H1 (cell line): ENCODE data around the gene SPOCK2. TPM values are rescaled to one million over a fixed set of nuclear protein-coding genes. Genes with fewer than 3 reads are reported as not detected.

Experiments used
- CTCF ChIA-PET: fragments of 300-600 bp; sonication (Branson Sonifier 250); formaldehyde crosslinking; loops from one replicate; lab custom pipeline; 2021; ENCODE audit not compliant: partially characterized antibody; lab: Charles Lee
- POLR2A ChIA-PET: fragments of 300-600 bp; sonication (Branson Sonifier 250); formaldehyde crosslinking; loops from one replicate; lab custom pipeline; 2021; ENCODE audit warnings: inconsistent platforms; ENCODE audit not compliant: partially characterized antibody; lab: Charles Lee
- DNase-seq, 2 experiments: peaks; one replicate each; pipeline versions ENCODE4 v3.0.0 to v3.0.0-alpha.2; 2010 to 2022; ENCODE audit warnings: low spot score in 2 of 2, low read depth in 1 of 2, mixed read lengths in 1 of 2
- FAIRE-seq: peaks from 2 replicates; lab custom pipeline; 2011; peaks lifted over from hg19 to GRCh38; lab: Jason Lieb, UNC
- H2AFZ ChIP-seq: 2 replicates; pipeline ENCODE4 v1.8.1; 2012; ENCODE audit warnings: low read length, inconsistent platforms
- H2AK5ac ChIP-seq: 2 replicates; pipeline ENCODE4 v1.6.1; 2013; ENCODE audit warnings: low read depth, low read length
- H2BK120ac ChIP-seq: replicated peaks from 2 replicates; pipeline ENCODE3; 2013; ENCODE audit warnings: low read depth, low read length, inconsistent platforms
- H2BK12ac ChIP-seq: 2 replicates; pipeline ENCODE4 v1.6.1; 2013; ENCODE audit warnings: low read depth, low read length
- H2BK15ac ChIP-seq: 2 replicates; pipeline ENCODE4 v1.6.1; 2013; ENCODE audit warnings: low read length
- H2BK20ac ChIP-seq: 2 replicates; pipeline ENCODE4 v1.6.1; 2013; ENCODE audit warnings: low read length
- H2BK5ac ChIP-seq: 2 replicates; pipeline ENCODE4 v1.6.1; 2013; ENCODE audit warnings: low read depth, low read length
- H3K14ac ChIP-seq: 2 replicates; pipeline ENCODE4 v1.6.1; 2013; ENCODE audit warnings: inconsistent platforms; ENCODE audit not compliant: insufficient read length
- H3K18ac ChIP-seq: 2 replicates; pipeline ENCODE4 v1.6.1; 2013; ENCODE audit warnings: low read length; ENCODE audit errors: extremely low read depth
- H3K23ac ChIP-seq: 2 replicates; pipeline ENCODE4 v1.6.1; 2013; ENCODE audit warnings: inconsistent platforms; ENCODE audit not compliant: insufficient read length
- H3K23me2 ChIP-seq: 2 replicates; pipeline ENCODE4 v1.6.1; 2013; ENCODE audit warnings: low read depth, low read length
- H3K27ac ChIP-seq: 2 replicates; pipeline ENCODE4 v1.6.1; 2011; ENCODE audit warnings: low read depth, low read length, inconsistent platforms
- H3K27me3 ChIP-seq, 4 experiments: replicated peaks in 1 of 4; 1 replicate in 1 of 4; 2 replicates in 3 of 4; pipeline versions ENCODE4 v1.6.1 to v1.8.1; 2011 to 2013; ENCODE audit warnings: low read length in 3 of 4, mild to moderate bottlenecking in 3 of 4, inconsistent platforms in 2 of 4, mixed read lengths in 2 of 4, moderate library complexity in 1 of 4; ENCODE audit not compliant: control insufficient read depth in 3 of 4, insufficient read depth in 3 of 4; ENCODE audit errors: extremely low read depth in 1 of 4
- H3K36me3 ChIP-seq, 4 experiments: 2 replicates each; pipeline versions ENCODE4 v1.6.1 to v1.8.1; 2011 to 2013; ENCODE audit warnings: mild to moderate bottlenecking in 4 of 4, low read length in 3 of 4, moderate library complexity in 2 of 4, control low read depth in 1 of 4, inconsistent platforms in 1 of 4; ENCODE audit not compliant: insufficient read depth in 4 of 4, control insufficient read depth in 2 of 4
- H3K4ac ChIP-seq: replicated peaks from 2 replicates; pipeline ENCODE3; 2013; ENCODE audit warnings: low read length, low read depth, mixed read lengths, inconsistent platforms; ENCODE audit not compliant: insufficient read length
- H3K4me1 ChIP-seq, 4 experiments: replicated peaks in 1 of 4; 1 replicate in 1 of 4; 2 replicates in 3 of 4; pipeline versions ENCODE4 v1.6.1 to v1.8.1; 2011 to 2013; ENCODE audit warnings: low read length in 3 of 4, inconsistent platforms in 2 of 4, mixed read lengths in 1 of 4; ENCODE audit not compliant: insufficient read depth in 4 of 4, control insufficient read depth in 3 of 4
- H3K4me2 ChIP-seq, 2 experiments: 2 replicates each; pipeline versions ENCODE4 v1.6.1 to v1.8.1; 2011 to 2013; ENCODE audit warnings: low read depth in 2 of 2, low read length in 2 of 2, control low read depth in 1 of 2, inconsistent platforms in 1 of 2, mild to moderate bottlenecking in 1 of 2; ENCODE audit not compliant: insufficient read depth in 1 of 2
- H3K4me3 ChIP-seq, 4 experiments: fragments of 200-600, 300-600 bp in 1 of 4; sonication (generic), shearing (Covaris generic), sonication (Bioruptor Twin) in 1 of 4; 2 replicates each; pipeline versions ENCODE4 v1.5.1 to v1.8.1; 2011 to 2016; ENCODE audit warnings: low read length in 4 of 4, low read depth in 3 of 4, control low read depth in 2 of 4, inconsistent platforms in 2 of 4, mild to moderate bottlenecking in 2 of 4, mixed read lengths in 1 of 4, moderate library complexity in 1 of 4; ENCODE audit not compliant: insufficient read depth in 2 of 4; ENCODE audit errors: extremely low read depth in 1 of 4
- H3K56ac ChIP-seq: replicated peaks from 2 replicates; pipeline ENCODE3; 2013; ENCODE audit warnings: low read depth, mild to moderate bottlenecking, mixed read lengths, low read length, inconsistent platforms; ENCODE audit not compliant: insufficient read length
- H3K79me1 ChIP-seq: 2 replicates; pipeline ENCODE4 v1.6.1; 2013; ENCODE audit warnings: low read depth, low read length, control low read depth
- H3K79me2 ChIP-seq, 2 experiments: 2 replicates each; pipeline versions ENCODE4 v1.6.1 to v1.8.1; 2012 to 2013; ENCODE audit warnings: low read length in 2 of 2, mild to moderate bottlenecking in 2 of 2, inconsistent platforms in 1 of 2; ENCODE audit not compliant: insufficient read depth in 2 of 2, control insufficient read depth in 1 of 2
- H3K9ac ChIP-seq, 4 experiments: replicated peaks in 1 of 4; 1 replicate in 1 of 4; 2 replicates in 3 of 4; pipeline versions ENCODE4 v1.6.1 to v1.8.1; 2011 to 2013; ENCODE audit warnings: low read depth in 3 of 4, low read length in 3 of 4, control low read depth in 2 of 4, mild to moderate bottlenecking in 2 of 4, moderate library complexity in 2 of 4, inconsistent platforms in 1 of 4; ENCODE audit errors: extremely low read depth in 1 of 4
- H3K9me3 ChIP-seq, 2 experiments: 2 replicates each; pipeline versions ENCODE4 v1.6.1 to v1.8.1; 2012 to 2013; ENCODE audit warnings: mild to moderate bottlenecking in 2 of 2, moderate library complexity in 2 of 2, control low read depth in 1 of 2, inconsistent platforms in 1 of 2, low read depth in 1 of 2, low read length in 1 of 2, mixed read lengths in 1 of 2; ENCODE audit not compliant: insufficient read depth in 2 of 2
- H4K20me1 ChIP-seq, 2 experiments: replicated peaks in 1 of 2; 2 replicates each; pipeline versions ENCODE3 to v1.8.1; 2011 to 2013; ENCODE audit warnings: inconsistent platforms in 2 of 2, low read length in 2 of 2, mild to moderate bottlenecking in 1 of 2; ENCODE audit not compliant: insufficient read depth in 2 of 2, control insufficient read depth in 1 of 2
- H4K5ac ChIP-seq: 2 replicates; pipeline ENCODE4 v1.6.1; 2013; ENCODE audit warnings: low read length, low read depth, mixed read lengths, inconsistent platforms; ENCODE audit not compliant: insufficient read length
- H4K8ac ChIP-seq: 2 replicates; pipeline ENCODE4 v1.8.0; 2013; ENCODE audit warnings: mild to moderate bottlenecking, moderate library complexity, low read length, inconsistent platforms; ENCODE audit not compliant: insufficient read depth; ENCODE audit errors: extremely low read depth
- H4K91ac ChIP-seq: replicated peaks from 2 replicates; pipeline ENCODE3; 2013; ENCODE audit warnings: low read length, mixed read lengths, inconsistent platforms; ENCODE audit not compliant: insufficient read length
- ASH2L ChIP-seq: fragments of 200-600, 300-600 bp; sonication (generic); IDR thresholded peaks from one replicate; pipeline ENCODE4 v1.7.1; 2017; ENCODE audit warnings: low read length
- SRF ChIP-seq: IDR thresholded peaks from 2 replicates; pipeline ENCODE4 v1.6.1; 2011; ENCODE audit warnings: mild to moderate bottlenecking, low read depth, low read length, moderate library complexity
- WGBS, 2 experiments: shearing (Covaris generic) in 1 of 2; methylation state at CpG; one replicate each; pipeline versions ENCODE4 v1.1.6 to v1.1.7; 2013 to 2015; ENCODE audit warnings: low lambda C conversion rate in 2 of 2, mixed read lengths in 2 of 2, inconsistent platforms in 1 of 2, low coverage in 1 of 2, missing lambda C conversion rate in 1 of 2; ENCODE audit not compliant: insufficient replicate concordance in 2 of 2, insufficient coverage in 1 of 2, insufficient read length in 1 of 2; ENCODE audit errors: extremely low coverage in 1 of 2, missing lambda C conversion rate in 1 of 2; 5-methylcytosine and 5-hydroxymethylcytosine counted together
- polyA plus RNA-seq, 7 experiments: library from polyadenylated mRNA; depleted of rRNA in 3 of 7; stranded (reverse) in 5 of 7; unstranded in 2 of 7; fragments of >200 nt in 5 of 7; fragments of 200-250 nt in 2 of 7; gene quantifications; 1 replicate in 5 of 7; 2 replicates in 1 of 7; 4 replicates in 1 of 7; pipeline versions ENCODE4 v1.2.1 to v1.2.3, GENCODE V29; 2011 to 2013; ENCODE audit warnings: missing spikeins in 2 of 7, mixed read lengths in 2 of 7
- total RNA-seq: library from RNA; stranded (reverse); fragmentation: NEBNext Ultra II Directional; extraction: Animal tissue kit (Norgen Biotek cat#: 25700); gene quantifications from 2 replicates; pipeline ENCODE4 v1.2.1, GENCODE V29; 2021

Gene SPOCK2
- total and polyA plus RNA-seq, 2 of the 8 experiments (the other 6 are each of a cell fraction or from before 2014, with no cell fraction given), result 1.5 to 1.9 TPM

DNA sequence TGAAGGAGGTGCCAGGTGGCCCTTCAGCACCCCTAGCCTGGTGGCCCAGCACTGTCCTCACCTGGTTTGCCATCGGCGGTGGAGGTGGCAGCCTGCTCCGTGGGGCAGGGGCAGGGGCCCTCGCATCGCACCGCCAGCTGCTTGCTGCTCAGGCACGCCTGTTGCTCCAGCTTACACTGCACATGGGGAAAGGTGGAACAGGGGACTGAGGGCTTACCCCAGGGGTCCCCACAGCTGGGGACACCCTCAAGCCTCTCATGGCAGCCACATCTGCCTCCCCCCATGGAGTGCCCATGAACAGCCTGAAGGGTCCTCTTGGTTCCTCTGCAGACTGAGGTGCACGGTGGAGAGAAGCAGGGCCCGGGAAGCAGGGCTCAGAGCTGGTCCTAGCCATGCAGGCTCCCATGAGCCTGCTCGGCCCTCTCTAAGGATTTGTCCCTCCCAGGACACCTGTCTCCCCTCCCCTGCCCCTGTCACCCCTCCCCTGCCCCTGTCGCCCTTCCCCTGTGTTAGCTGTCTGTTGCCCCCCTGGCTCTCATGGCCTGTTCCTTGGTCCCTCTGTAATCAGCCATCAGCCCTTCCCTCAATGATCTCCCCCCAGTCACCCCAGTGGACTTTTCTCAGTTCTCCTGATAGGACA is 20.1 kb downstream of the SPOCK2 start:
- no peak overlapping the region for H2AK5ac ChIP-seq
- H3K23ac ChIP-seq, result no peak overlapping the region
- no peaks in the 10 kb centered on the region for H4K20me1 ChIP-seq
- no peak overlapping the region for H3K4me2 ChIP-seq
- POLR2A ChIA-PET, result interaction anchor here (0.7 to 0.9 kb wide), 3 partner anchors 9 to 286 kb away, joined by 3 to 4 read pairs (median 3); partner anchors contain the start of gene DNAJB12
- TF ChIP-seq SRF (no peak), ASH2L (no peak)
- no peak overlapping the region for H2BK5ac ChIP-seq
- H4K5ac ChIP-seq, result no peak overlapping the region
- no peak overlapping the region for H2BK15ac ChIP-seq
- H3K79me2 ChIP-seq, result no peaks in the 10 kb centered on the region
- 89% methylated on average over 10 of the region's 11 CpGs; no CpG with 5 or more reads in 1 of the 2 experiments for WGBS, 2 experiments
- H3K79me1 ChIP-seq, result no peaks in the 10 kb centered on the region
- no peak overlapping the region for H4K91ac ChIP-seq
- H2BK12ac ChIP-seq, result no peak overlapping the region
- H3K14ac ChIP-seq, result no peak overlapping the region
- H3K4me1 ChIP-seq, result peaks cover 0 to 3% (median 0%) of the 10 kb centered on the region in 4 experiments; a peak in 2 of 7 replicates
- no peak for DNase-seq
- H3K4ac ChIP-seq, result no peak overlapping the region
- no peaks in the 10 kb centered on the region for H3K23me2 ChIP-seq
- CTCF ChIA-PET, result interaction anchor here (0.6 to 10.2 kb wide), 16 partner anchors 8 to 270 kb away, joined by 3 to 100 read pairs (median 4); no protein-coding TSS in a partner anchor
- H3K18ac ChIP-seq, result no peak overlapping the region
- no peaks in the 10 kb centered on the region for H3K27me3 ChIP-seq
- no peak overlapping the region for H3K4me3 ChIP-seq
- no peak for FAIRE-seq
- H3K36me3 ChIP-seq, result no peaks in the 10 kb centered on the region
- no peak overlapping the region for H4K8ac ChIP-seq
- no peak overlapping the region for H3K27ac ChIP-seq
- no peak overlapping the region for H2AFZ ChIP-seq
- no peak overlapping the region for H3K56ac ChIP-seq
- H3K9me3 ChIP-seq, result no peaks in the 10 kb centered on the region
- H2BK120ac ChIP-seq, result no peak overlapping the region
- no peak overlapping the region for H3K9ac ChIP-seq
- no peak overlapping the region for H2BK20ac ChIP-seq
